IPS-18a (cell line): ENCODE results near the gene SLC6A1.

Source experiments
- H3K27ac ChIP-seq: one replicate; pipeline ENCODE4 v1.5.1; 2013; ENCODE audit warnings: low read length
- H3K27me3 ChIP-seq: one replicate; pipeline ENCODE4 v1.6.1; 2013; ENCODE audit warnings: mild to moderate bottlenecking, low read length; ENCODE audit not compliant: control insufficient read depth, insufficient read depth
- H3K36me3 ChIP-seq: one replicate; pipeline ENCODE4 v1.6.1; 2013; ENCODE audit warnings: low read depth, low read length; ENCODE audit not compliant: control insufficient read depth
- H3K4me1 ChIP-seq: one replicate; pipeline ENCODE4 v1.6.1; 2013; ENCODE audit warnings: low read depth, low read length; ENCODE audit not compliant: control insufficient read depth
- H3K4me3 ChIP-seq: one replicate; pipeline ENCODE4 v1.5.1; 2013; ENCODE audit warnings: low read length
- H3K9ac ChIP-seq: one replicate; pipeline ENCODE4 v1.6.1; 2013; ENCODE audit warnings: mild to moderate bottlenecking, low read length, moderate library complexity
- H3K9me3 ChIP-seq: one replicate; pipeline ENCODE4 v1.6.1; 2013; ENCODE audit warnings: low read depth, low read length; ENCODE audit not compliant: control insufficient read depth

SLC6A1 gene

DNA sequence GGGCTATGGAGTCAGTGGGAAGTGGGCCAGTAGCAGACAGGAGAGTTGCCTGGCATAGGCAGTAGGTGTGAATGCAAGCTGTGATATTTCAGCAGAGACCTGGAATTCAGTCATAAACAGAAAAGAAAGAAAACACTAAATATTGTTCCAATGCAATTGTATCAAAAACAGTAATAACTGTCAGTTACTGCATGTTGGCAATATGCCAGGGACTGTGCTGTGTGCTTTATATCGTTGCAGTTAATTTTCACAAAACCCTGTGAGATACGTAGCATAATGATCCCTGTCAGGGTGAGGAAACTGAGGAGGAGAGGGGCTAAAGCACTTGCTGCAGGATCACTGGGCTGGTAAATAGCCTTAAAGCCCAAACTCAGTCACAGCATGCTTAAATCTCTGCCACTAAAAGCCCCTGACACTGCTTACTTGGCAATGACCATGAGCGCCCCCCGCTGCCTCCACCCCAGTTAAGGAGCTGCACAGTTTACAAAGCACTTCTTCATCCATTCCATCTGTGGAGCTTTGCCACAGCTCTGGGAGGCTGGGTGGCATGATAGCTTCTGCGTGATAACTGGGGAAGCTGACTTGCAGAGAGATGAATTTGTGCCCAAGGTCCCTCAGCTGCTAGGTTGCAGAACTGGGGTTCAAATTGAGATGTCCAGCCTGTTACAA lies 3.9 kb downstream of the SLC6A1 start:
- Histone ChIP-seq H3K9me3 (no peaks in the 10 kb centered on the region), H3K36me3 (no peaks in the 10 kb centered on the region), H3K27ac (no peak overlapping the region), H3K4me1 (no peaks in the 10 kb centered on the region), H3K27me3 (peaks cover 47% of the 10 kb centered on the region), H3K4me3 (no peak overlapping the region), H3K9ac (no peak overlapping the region)

DNA sequence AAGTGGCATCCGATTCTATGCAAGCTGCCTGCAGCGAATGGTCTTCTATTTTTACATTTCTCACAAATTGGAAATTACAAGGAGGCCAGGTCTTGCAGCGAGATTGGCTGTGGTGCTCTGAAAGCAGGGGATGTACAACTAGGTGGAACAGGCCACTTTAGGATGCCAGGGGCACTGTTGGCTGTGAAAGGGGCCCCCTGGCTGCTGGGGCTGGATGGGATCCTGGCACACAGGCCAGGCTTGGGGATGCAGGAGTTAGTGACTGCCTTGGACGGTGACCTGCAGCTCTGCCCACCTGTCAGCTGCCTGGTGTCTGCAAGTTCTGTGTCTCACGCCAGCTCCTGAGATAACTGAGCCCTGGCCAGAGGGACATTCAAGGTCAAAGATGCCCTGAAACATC lies 4.6 kb downstream of the SLC6A1 start:
- Histone ChIP-seq H3K9me3 (no peaks in the 10 kb centered on the region), H3K27ac (no peak overlapping the region), H3K9ac (no peak overlapping the region), H3K27me3 (peaks cover 44% of the 10 kb centered on the region), H3K4me3 (no peak overlapping the region), H3K4me1 (no peaks in the 10 kb centered on the region), H3K36me3 (no peaks in the 10 kb centered on the region)

DNA sequence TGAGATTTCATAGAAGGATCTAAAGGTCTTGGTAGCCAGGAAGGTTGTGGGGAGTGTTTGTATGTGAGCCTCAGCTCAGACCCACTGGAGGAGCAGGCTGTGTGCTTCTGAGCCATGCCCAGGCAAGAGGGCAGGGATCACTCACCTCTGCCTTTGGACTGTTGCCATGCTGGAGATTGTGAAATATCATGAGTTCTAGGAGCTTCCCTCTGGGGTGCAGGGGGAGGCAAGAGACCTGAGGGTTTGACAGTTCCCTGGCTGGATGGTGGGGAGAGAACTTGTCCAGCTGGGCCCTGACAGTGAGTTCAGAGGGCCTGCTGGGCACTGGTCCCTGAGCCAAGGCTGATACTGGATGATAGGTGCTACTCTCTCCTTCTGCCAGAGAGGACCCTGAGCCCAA lies 6.0 kb downstream of the SLC6A1 start:
- Histone ChIP-seq H3K27ac (no peak overlapping the region), H3K4me1 (no peaks in the 10 kb centered on the region), H3K4me3 (no peak overlapping the region), H3K36me3 (no peaks in the 10 kb centered on the region), H3K9ac (no peak overlapping the region), H3K9me3 (no peaks in the 10 kb centered on the region), H3K27me3 (peaks cover 36% of the 10 kb centered on the region)

DNA sequence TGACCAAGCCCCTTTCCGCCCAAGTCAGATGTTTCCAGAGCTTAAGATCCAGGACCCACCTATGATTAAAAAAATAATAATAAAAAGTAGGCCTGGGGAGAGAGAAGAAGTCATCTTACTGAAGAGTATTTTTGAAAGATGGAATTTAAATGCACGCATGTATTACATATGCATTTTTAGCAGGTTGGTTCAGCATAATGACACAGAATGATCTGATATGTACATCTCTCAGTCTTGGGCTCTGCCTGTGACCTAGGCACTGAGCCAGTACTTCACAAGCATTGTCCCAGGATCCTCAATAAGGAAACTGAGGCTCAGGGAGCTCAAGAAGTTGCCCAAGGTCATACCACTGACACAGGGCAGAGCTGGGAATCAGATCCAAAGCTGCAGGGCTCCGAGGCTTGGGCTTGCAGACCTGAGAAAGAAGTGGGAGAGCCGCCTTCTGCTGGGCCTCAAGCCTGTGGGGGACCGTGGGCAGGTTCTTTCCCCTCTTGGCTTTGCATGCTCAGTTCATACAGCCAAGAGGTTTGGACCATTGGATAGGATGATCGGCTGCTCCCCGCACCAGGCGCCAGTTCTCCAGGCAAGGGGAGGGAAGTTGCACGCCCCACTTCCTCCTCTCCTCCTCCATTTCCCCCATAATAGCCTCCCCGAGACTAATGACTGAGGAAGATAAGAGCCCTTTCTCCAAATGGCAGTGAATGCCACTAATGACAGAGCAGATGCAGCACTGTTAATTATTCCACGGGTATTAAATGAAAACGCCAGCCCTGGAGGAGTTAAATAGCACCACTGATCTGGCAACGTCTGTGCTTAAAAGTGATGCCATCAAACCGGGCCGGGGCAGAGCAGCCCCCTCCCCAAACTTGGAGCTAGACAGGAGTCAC lies 6.9 kb downstream of the SLC6A1 start:
- Histone ChIP-seq H3K27me3 (peaks cover 26% of the 10 kb centered on the region), H3K9me3 (no peaks in the 10 kb centered on the region), H3K36me3 (no peaks in the 10 kb centered on the region), H3K9ac (no peak overlapping the region), H3K4me1 (no peaks in the 10 kb centered on the region), H3K27ac (no peak overlapping the region), H3K4me3 (no peak overlapping the region)

DNA sequence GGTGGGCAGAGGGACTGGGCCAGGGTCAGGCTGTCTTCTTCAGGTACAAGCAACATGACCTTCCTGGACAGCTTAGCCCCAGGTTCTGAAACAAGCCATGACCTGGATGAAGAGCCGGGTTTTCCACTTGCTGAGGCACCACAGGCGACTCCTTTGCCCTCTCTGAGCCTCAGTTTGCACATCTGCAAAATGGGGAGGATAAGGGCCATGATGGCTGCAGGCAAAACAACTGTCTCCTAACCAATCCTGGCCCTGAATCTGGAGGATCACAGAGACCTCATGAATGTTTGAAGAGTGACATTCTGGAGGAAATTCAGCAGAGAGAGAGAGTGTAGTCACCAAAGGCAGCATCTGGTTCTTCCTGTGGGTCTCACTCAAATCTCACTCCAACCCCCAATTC lies 8.0 kb downstream of the SLC6A1 start:
- Histone ChIP-seq H3K36me3 (no peaks in the 10 kb centered on the region), H3K27ac (no peak overlapping the region), H3K4me3 (no peak overlapping the region), H3K9me3 (no peaks in the 10 kb centered on the region), H3K4me1 (no peaks in the 10 kb centered on the region), H3K27me3 (peaks cover 16% of the 10 kb centered on the region), H3K9ac (no peak overlapping the region)

DNA sequence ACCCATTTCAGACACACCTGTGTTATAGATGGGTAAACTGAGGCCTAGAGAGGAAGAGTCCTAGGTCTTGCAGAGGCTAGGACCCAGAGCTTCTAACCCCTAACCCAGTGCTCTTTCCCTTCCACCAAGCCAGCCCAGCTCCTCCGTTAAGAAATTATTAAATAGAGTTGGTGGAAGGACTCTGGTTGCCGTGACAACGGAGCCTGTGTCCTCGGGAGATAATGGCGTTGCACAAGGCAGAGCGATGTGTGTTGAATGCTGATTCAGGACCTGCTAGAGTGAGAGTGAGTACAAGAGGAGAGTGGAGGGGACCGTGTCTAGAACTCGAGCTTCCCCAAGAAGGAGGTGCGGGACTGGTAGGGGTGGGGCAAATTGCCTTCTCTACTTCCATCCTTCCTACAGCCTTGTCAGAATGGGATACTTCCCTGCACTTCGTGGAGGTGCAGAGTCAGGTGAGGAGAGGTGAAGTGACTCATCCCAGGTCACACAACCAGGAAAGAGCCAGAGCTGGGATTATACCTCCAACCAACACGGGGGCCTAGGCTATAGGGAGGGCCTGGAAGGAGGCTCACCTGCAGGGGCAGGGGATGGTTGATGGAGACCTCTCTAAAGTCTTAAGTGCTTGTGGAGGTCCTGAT lies 8.6 kb downstream of the SLC6A1 start:
- Histone ChIP-seq H3K4me1 (no peaks in the 10 kb centered on the region), H3K27ac (no peak overlapping the region), H3K4me3 (no peak overlapping the region), H3K9ac (no peak overlapping the region), H3K36me3 (no peaks in the 10 kb centered on the region), H3K27me3 (peaks cover 14% of the 10 kb centered on the region), H3K9me3 (no peaks in the 10 kb centered on the region)

DNA sequence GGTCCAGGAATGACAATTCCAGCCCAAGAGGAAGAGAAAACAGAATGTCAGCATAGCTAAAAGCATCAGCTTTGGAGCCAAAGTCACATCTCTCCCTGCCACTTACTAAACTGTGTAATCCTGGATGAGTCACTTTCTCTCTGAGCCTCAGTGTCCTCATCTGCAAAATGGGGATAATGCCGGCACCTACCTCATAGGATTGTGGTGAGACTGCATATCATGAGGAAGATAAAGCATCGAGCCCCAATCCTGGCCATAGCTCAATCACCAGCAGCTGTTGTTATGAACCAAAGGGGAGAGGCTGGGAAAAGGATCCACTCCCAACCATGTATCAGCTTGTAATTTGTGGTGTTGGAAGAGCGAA lies 9.1 kb downstream of the SLC6A1 start:
- Histone ChIP-seq H3K9ac (no peak overlapping the region), H3K9me3 (no peaks in the 10 kb centered on the region), H3K4me1 (no peaks in the 10 kb centered on the region), H3K27ac (no peak overlapping the region), H3K4me3 (no peak overlapping the region), H3K27me3 (peaks cover 11% of the 10 kb centered on the region), H3K36me3 (no peaks in the 10 kb centered on the region)

DNA sequence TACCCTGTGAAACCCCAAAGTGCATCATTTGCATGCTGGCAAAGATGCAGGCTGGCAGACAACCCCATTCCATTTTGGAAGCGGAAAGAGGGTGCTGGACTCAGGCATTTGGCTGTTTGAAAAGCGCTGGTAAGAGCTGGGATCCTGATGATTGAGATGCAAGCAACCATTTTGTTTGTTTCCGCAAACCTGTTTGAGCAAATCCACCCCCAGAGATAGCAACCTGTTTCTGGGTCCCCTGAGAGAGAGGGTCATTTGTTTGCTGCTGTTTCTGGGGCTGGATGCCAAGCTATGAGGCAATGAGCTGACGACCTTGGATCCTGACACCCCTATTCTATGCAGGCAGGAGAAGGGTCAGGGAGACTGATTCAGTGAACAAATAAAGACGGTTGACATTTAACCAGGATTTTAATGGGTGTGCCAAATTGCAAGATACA lies 9.8 kb downstream of the SLC6A1 start:
- H3K36me3 ChIP-seq, result no peaks in the 10 kb centered on the region
- no peak overlapping the region for H3K27ac ChIP-seq
- no peaks in the 10 kb centered on the region for H3K9me3 ChIP-seq
- H3K27me3 ChIP-seq, result peaks cover 3% of the 10 kb centered on the region
- H3K4me3 ChIP-seq, result no peak overlapping the region
- no peak overlapping the region for H3K9ac ChIP-seq
- no peaks in the 10 kb centered on the region for H3K4me1 ChIP-seq

DNA sequence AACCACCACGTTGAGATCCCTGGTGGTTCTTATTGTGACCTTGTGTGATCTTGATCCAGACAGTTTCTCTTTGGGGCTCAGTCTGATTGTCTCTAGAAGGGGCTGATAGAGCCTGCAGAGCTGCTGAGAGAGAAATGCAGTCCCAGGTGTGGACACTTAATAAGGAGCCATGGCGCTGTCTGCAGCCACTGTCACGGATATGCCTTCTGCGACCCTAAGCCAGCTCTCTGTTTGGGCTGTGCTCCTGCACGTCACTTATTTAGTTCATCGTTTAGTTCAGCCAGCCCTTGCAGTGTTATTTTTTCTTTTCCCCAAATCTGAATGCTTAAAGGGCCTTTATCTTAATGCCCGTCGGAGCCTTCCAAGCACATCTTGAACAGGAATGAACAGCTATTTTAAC lies 12.0 kb downstream of the SLC6A1 start:
- no peaks in the 10 kb centered on the region for H3K9me3 ChIP-seq
- H3K9ac ChIP-seq, result no peak overlapping the region
- no peaks in the 10 kb centered on the region for H3K36me3 ChIP-seq
- H3K27me3 ChIP-seq, result no peaks in the 10 kb centered on the region
- H3K4me1 ChIP-seq, result no peaks in the 10 kb centered on the region
- no peak overlapping the region for H3K27ac ChIP-seq
- H3K4me3 ChIP-seq, result no peak overlapping the region

DNA sequence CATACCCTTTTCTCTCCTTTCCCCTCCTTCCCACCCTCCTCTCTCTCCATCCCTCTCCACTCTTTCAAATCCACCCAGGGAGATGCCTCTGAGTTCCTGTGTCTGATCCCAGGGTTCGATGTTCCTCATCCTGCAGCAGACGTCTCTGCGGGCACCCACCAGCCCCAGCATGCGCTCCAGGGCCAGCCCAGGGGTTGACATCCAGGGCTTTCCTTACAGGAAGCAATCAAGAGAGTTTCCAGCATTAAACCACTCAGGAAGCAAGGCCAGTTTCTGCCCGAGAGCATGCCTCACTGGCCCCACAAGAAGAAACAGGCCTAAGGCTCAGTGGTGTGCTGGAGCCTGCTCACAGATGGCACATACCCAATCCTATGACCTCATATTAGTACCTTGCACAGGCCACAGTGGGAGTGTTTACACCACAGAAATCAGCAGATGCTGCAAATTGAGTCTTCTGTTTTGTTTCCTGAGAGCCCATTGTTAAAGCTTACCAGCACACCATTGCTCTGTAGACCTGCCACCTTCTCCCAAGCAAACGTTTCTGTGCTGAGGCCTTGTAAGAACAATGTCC lies 13.2 kb downstream of the SLC6A1 start:
- no peaks in the 10 kb centered on the region for H3K9me3 ChIP-seq

DNA sequence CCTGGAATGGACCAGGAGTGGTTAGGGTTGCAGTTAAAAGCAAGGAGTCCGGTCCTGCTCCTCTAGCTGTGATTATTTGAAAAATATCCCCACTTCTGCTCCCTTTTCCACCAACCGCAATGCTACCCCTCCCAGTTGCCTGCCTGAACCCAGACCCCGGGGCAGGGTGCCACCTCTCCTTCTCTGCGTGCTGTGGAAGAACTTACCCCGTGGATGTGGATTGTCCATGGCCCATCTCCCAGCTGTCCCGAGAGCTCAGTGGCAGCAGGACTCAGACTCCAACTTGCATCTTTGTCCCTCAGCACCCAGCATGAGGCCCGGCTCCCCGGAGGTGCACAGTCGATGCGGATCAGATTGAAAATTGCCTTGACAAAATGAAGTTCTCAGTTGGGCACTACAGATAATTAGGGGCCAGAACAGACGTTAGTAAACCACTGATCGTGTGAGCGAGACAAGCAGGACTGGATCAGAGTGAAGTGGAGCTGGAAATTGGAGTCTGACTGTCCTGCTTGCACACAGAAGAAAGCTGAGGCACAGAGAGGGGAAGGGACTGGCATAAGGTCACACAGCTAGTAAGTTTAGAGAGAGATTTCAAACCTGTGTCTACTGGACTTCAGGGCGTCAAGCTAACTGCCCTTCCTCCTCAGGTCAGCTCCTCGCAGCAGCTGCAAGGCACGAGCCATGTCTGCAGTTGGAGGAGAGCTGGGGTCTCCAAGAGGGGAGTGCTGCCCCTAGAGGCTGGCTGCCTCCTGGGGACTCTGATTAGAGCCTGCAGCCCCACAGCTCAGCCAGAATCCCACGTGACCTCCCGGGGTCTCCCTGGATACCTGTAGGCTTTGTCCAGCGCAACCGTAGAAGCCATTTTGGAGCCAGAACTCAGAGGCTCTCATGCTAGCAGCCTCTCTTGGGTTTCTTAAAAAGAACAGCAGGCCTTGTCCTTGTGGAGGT lies 14.7 kb downstream of the SLC6A1 start:
- Histone ChIP-seq H3K4me1 (no peaks in the 10 kb centered on the region), H3K9ac (no peak overlapping the region), H3K9me3 (no peaks in the 10 kb centered on the region), H3K27ac (no peak overlapping the region), H3K27me3 (no peaks in the 10 kb centered on the region), H3K36me3 (no peaks in the 10 kb centered on the region), H3K4me3 (no peak overlapping the region)

More for the DNA sequence above, 13.2 kb downstream of the SLC6A1 start:
- Histone ChIP-seq H3K4me1 (no peaks in the 10 kb centered on the region), H3K4me3 (no peak overlapping the region), H3K27ac (no peak overlapping the region), H3K27me3 (no peaks in the 10 kb centered on the region), H3K9ac (no peak overlapping the region), H3K36me3 (no peaks in the 10 kb centered on the region)
